Keratinocyte (primary cell): ENCODE data around the gene TMEM40. TPM values are rescaled to one million over a fixed set of nuclear protein-coding genes. Genes with fewer than 3 reads are reported as not detected.

Experiments used
- DNase-seq: peaks from one replicate; pipeline ENCODE4 v3.0.0-alpha.2; 2011; ENCODE audit warnings: low read depth, missing footprints, low spot score
- FAIRE-seq: peaks from 2 replicates; lab custom pipeline; 2011; peaks lifted over from hg19 to GRCh38; lab: Jason Lieb, UNC
- H2AFZ ChIP-seq: 2 replicates; pipeline ENCODE4 v1.6.0; 2012; ENCODE audit warnings: low read length, control low read depth, inconsistent platforms; ENCODE audit not compliant: control insufficient read depth
- H3K27ac ChIP-seq: 2 replicates; pipeline ENCODE4 v1.5.1; 2011; ENCODE audit warnings: low read length; ENCODE audit not compliant: control insufficient read depth, insufficient read depth
- H3K27me3 ChIP-seq: 3 replicates; pipeline ENCODE4 v1.6.0; 2011; ENCODE audit warnings: low read length; ENCODE audit not compliant: control insufficient read depth, insufficient read depth; ENCODE audit errors: extremely low read depth
- H3K36me3 ChIP-seq, 2 experiments: 2 replicates in 1 of 2; 3 replicates in 1 of 2; pipeline ENCODE4 v1.5.1; 2011; ENCODE audit warnings: low read length in 2 of 2, mild to moderate bottlenecking in 1 of 2; ENCODE audit not compliant: control insufficient read depth in 2 of 2, insufficient read depth in 2 of 2; ENCODE audit errors: extremely low read depth in 1 of 2
- H3K4me1 ChIP-seq: 3 replicates; pipeline ENCODE4 v1.5.1; 2011; ENCODE audit warnings: low read length; ENCODE audit not compliant: control insufficient read depth, insufficient read depth; ENCODE audit errors: extremely low read depth
- H3K4me2 ChIP-seq: 3 replicates; pipeline ENCODE4 v1.6.0; 2011; ENCODE audit warnings: low read depth, low read length; ENCODE audit not compliant: control insufficient read depth, insufficient read depth; ENCODE audit errors: extremely low read depth
- H3K4me3 ChIP-seq, 3 experiments: fragments of 200-600 bp in 1 of 3; sonication (generic) in 1 of 3; 2 replicates in 2 of 3; 3 replicates in 1 of 3; pipeline ENCODE4 v1.5.1; 2011 to 2016; ENCODE audit warnings: low read length in 3 of 3, mild to moderate bottlenecking in 3 of 3, control low read depth in 2 of 3, inconsistent platforms in 1 of 3, low read depth in 1 of 3, mixed read lengths in 1 of 3, mixed run types in 1 of 3, moderate library complexity in 1 of 3; ENCODE audit not compliant: control insufficient read depth in 2 of 3, insufficient read depth in 2 of 3; ENCODE audit errors: extremely low read depth in 1 of 3
- H3K79me2 ChIP-seq: 2 replicates; pipeline ENCODE4 v1.6.0; 2012; ENCODE audit warnings: low read length; ENCODE audit not compliant: control insufficient read depth, insufficient read depth
- H3K9ac ChIP-seq: 3 replicates; pipeline ENCODE4 v1.6.0; 2011; ENCODE audit warnings: low read length; ENCODE audit not compliant: control insufficient read depth, insufficient read depth; ENCODE audit errors: extremely low read depth
- H3K9me1 ChIP-seq: 3 replicates; pipeline ENCODE4 v1.6.0; 2011; ENCODE audit warnings: low read length; ENCODE audit not compliant: control insufficient read depth, insufficient read depth; ENCODE audit errors: extremely low read depth
- H3K9me3 ChIP-seq: 2 replicates; pipeline ENCODE4 v1.5.1; 2012; ENCODE audit warnings: low read depth, low read length; ENCODE audit not compliant: control insufficient read depth
- H4K20me1 ChIP-seq: 3 replicates; pipeline ENCODE4 v1.6.0; 2011; ENCODE audit warnings: low read length; ENCODE audit not compliant: control insufficient read depth, insufficient read depth; ENCODE audit errors: extremely low read depth
- EZH2 ChIP-seq: IDR thresholded peaks from one replicate; pipeline ENCODE4 v1.6.1; 2012; ENCODE audit warnings: inconsistent platforms, mild to moderate bottlenecking, low read length, moderate library complexity
- dilution Hi-C: fragments of 300-500 bp; cut with MboI; formaldehyde crosslinking; loops from one replicate; pipeline ENCODE4 v1.7.0; 2020; ENCODE audit warnings: low sequenced_read_pairs; ENCODE audit not compliant: extremely low pct_ligation_motif_present
- polyA plus RNA-seq, 5 experiments: library from polyadenylated mRNA; depleted of rRNA in 3 of 5; stranded (reverse) in 3 of 5; stranded (forward) in 1 of 5; unstranded in 1 of 5; fragments of >200 nt; gene quantifications; 1 replicate in 1 of 5; 2 replicates in 3 of 5; 3 replicates in 1 of 5; pipeline versions ENCODE4 v1.2.1 to v1.2.3, GENCODE V29; 2011 to 2012; ENCODE audit warnings: missing spikeins in 2 of 5, low read depth in 1 of 5, low replicate concordance in 1 of 5
- TF ChIP-seq, protein P1 (sequence below), 3 experiments: IDR thresholded peaks in 1 of 3; conservative IDR thresholded peaks in 1 of 3; optimal IDR thresholded peaks in 1 of 3; 2 replicates in 2 of 3; 3 replicates in 1 of 3; pipeline versions ENCODE3 to v1.5.1; 2011; ENCODE audit warnings: low read length in 3 of 3, mild to moderate bottlenecking in 3 of 3, moderate library complexity in 2 of 3, control low read depth in 1 of 3, inconsistent platforms in 1 of 3; ENCODE audit not compliant: insufficient read depth in 2 of 3; ENCODE audit errors: extremely low read depth in 1 of 3

The TMEM40 gene
- polyA plus RNA-seq, 1 donor (not counting 4 experiments of a cell fraction or from before 2014, with no cell fraction given), result 311 TPM

- Histone ChIP-seq H3K9me1 (peaks cover 12% of the 10 kb centered on the region), H3K9ac (no peak overlapping the region), H3K9me3 (no peaks in the 10 kb centered on the region), H3K4me2 (peak overlapping the region; percentile 97), H4K20me1 (peaks cover 26% of the 10 kb centered on the region), H3K4me1 (peaks cover 72% of the 10 kb centered on the region), H3K36me3 (peaks cover 4 to 30% of the 10 kb centered on the region in 2 experiments), H3K4me3 (peak overlapping the region; percentile 82 to 90 (median 87)), H3K27me3 (no peaks in the 10 kb centered on the region), H3K27ac (no peak overlapping the region), H3K79me2 (peaks cover 77% of the 10 kb centered on the region), H2AFZ (no peak overlapping the region)
- no peak for DNase-seq
- dilution Hi-C loops, result no loop called here
- no peak for TF ChIP-seq EZH2
- TF ChIP-seq, protein P1, sequence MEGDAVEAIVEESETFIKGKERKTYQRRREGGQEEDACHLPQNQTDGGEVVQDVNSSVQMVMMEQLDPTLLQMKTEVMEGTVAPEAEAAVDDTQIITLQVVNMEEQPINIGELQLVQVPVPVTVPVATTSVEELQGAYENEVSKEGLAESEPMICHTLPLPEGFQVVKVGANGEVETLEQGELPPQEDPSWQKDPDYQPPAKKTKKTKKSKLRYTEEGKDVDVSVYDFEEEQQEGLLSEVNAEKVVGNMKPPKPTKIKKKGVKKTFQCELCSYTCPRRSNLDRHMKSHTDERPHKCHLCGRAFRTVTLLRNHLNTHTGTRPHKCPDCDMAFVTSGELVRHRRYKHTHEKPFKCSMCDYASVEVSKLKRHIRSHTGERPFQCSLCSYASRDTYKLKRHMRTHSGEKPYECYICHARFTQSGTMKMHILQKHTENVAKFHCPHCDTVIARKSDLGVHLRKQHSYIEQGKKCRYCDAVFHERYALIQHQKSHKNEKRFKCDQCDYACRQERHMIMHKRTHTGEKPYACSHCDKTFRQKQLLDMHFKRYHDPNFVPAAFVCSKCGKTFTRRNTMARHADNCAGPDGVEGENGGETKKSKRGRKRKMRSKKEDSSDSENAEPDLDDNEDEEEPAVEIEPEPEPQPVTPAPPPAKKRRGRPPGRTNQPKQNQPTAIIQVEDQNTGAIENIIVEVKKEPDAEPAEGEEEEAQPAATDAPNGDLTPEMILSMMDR (optimal IDR thresholded peaks at IDR 0.05 in 1 of 3, IDR thresholded peaks at IDR 0.05 in 1 of 3, conservative IDR thresholded peaks at IDR 0.05 in 1 of 3; ENCODE audit: extremely low read depth in 1 of 3, insufficient read depth in 2 of 3, low read length in 3 of 3), result no peak
- no peak for FAIRE-seq
Measured at GRCh38 chr3:12755754-12756153, 3.3 kb downstream of the TMEM40 start.

DNA sequence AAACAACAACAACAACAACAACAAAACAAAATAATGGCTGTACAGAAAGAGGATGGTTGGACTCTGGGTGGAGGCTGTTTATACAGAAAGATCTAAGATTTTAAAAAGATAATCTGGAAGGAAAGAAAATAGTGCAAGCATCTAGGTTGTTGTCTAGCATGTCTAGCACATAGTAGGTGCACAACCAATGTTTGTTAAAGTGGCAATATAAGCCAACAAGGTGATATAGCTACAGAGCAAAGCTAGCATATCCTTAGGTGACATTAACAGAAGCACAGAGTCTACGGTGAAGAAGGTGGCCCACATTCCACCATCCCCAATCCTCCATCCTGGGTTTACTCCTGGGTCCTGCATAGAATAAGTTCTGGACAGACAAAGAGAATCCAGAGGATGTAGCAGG, 4.7 kb downstream of the TMEM40 start:
- Histone ChIP-seq H3K36me3 (peaks cover 10 to 41% of the 10 kb centered on the region in 2 experiments), H3K27me3 (no peaks in the 10 kb centered on the region), H3K9me3 (no peaks in the 10 kb centered on the region), H4K20me1 (peaks cover 41% of the 10 kb centered on the region), H3K9me1 (peaks cover 20% of the 10 kb centered on the region), H3K4me3 (peak overlapping the region in 2 of 3 experiments; percentile 2 to 34), H3K79me2 (peaks cover 91% of the 10 kb centered on the region), H3K4me2 (peak overlapping the region; percentile 33), H3K4me1 (peaks cover 69% of the 10 kb centered on the region), H2AFZ (no peak overlapping the region), H3K27ac (no peak overlapping the region), H3K9ac (no peak overlapping the region)
- dilution Hi-C loops, result no loop called here
- DNase-seq (no peak), FAIRE-seq (peak; percentile 48)
- TF ChIP-seq EZH2, result no peak
- TF ChIP-seq, protein P1 (optimal IDR thresholded peaks at IDR 0.05 in 1 of 3, IDR thresholded peaks at IDR 0.05 in 1 of 3, conservative IDR thresholded peaks at IDR 0.05 in 1 of 3; ENCODE audit: extremely low read depth in 1 of 3, insufficient read depth in 2 of 3, low read length in 3 of 3), result no peak
